ENCODE results near the gene PIP4K2C.

- no peak for TF ChIP-seq ZNF331 (CRISPR knock-in tag; IDR thresholded peaks at IDR 0.05; ENCODE audit: low read depth)
- no peak for TF ChIP-seq CTCF (conservative IDR thresholded peaks at IDR 0.05; ENCODE audit: low read depth in 2 of 2)
- no peak for TF ChIP-seq REST (IDR thresholded peaks at IDR 0.05; ENCODE audit: unreplicated experiment)
- TF ChIP-seq POLR2AphosphoS5 (IDR thresholded peaks at IDR 0.05; ENCODE audit: low read depth) = 0 out of 2 replicates have a peak, but pooled peaks have one; percentile 10
- TF ChIP-seq EZH2phosphoT487 (IDR thresholded peaks at IDR 0.05; ENCODE audit: unreplicated experiment) = no peak
- TF ChIP-seq JUNB (IDR thresholded peaks at IDR 0.05; ENCODE audit: unreplicated experiment) = no peak
These were observed 18.2 kb downstream of the PIP4K2C start for GRCh38 chr12:57609101-57609780.
